GM21447 (cell line): ENCODE results near the gene DOK6.

Experiments
- ATAC-seq: cut with Tn5 transposase; IDR thresholded peaks from one replicate; pipeline ENCODE4 v1.9.1; 2021; ENCODE audit not compliant: unreplicated experiment

Gene DOK6

GRCh38 chr18:69432847-69433246, 32.2 kb downstream of the DOK6 start:
- no peak for ATAC-seq

- no peak for ATAC-seq
Measured at GRCh38 chr18:69435000-69435399, 34.3 kb downstream of the DOK6 start.

GRCh38 chr18:69444221-69444620, 43.5 kb downstream of the DOK6 start:
- ATAC-seq, result no peak

DNA sequence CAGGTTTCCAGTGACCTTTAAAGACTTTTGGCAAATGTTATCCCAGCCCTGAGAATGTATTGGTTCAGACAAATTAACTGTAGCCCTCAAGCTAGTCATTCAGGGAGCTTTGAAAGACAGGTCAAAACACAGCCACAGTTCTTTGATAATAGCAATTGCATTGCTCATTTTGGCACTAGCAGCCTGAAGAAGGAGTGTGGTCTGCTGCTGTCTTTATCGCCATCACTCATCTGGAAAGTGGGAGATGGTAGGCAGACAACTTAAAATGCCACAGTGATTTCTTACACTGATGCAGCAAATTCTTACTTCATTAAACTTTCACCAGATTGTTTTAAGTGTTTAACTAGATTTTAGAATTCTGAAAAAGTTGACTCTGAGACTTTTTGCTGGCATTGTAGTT, 47.2 kb downstream of the DOK6 start:
- no peak for ATAC-seq

DNA sequence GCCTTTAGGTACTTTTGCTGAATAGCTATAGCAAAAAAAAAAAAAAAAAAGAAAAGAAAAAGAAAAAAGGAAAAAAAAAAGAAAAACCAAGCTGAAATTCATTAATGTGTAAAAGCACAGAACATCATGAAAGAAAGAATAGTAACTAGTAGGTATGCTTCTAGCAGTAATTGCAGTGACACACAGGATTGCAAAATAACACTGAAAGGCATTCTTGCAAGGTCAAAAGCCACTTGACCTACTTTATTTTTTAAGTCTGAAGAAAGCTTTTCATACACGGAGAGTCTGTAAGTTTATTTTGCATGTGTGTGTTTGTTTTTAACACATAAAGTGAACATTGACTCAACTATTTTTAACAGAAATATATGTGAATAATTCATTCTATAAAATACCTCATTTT, 54.4 kb downstream of the DOK6 start:
- no peak for ATAC-seq

- no peak for ATAC-seq
Measured at GRCh38 chr18:69469444-69469919, 68.8 kb downstream of the DOK6 start.

GRCh38 chr18:69480460-69480859, 79.8 kb downstream of the DOK6 start:
- ATAC-seq, result no peak

GRCh38 chr18:69483574-69483973, 82.9 kb downstream of the DOK6 start:
- ATAC-seq, result no peak

DNA sequence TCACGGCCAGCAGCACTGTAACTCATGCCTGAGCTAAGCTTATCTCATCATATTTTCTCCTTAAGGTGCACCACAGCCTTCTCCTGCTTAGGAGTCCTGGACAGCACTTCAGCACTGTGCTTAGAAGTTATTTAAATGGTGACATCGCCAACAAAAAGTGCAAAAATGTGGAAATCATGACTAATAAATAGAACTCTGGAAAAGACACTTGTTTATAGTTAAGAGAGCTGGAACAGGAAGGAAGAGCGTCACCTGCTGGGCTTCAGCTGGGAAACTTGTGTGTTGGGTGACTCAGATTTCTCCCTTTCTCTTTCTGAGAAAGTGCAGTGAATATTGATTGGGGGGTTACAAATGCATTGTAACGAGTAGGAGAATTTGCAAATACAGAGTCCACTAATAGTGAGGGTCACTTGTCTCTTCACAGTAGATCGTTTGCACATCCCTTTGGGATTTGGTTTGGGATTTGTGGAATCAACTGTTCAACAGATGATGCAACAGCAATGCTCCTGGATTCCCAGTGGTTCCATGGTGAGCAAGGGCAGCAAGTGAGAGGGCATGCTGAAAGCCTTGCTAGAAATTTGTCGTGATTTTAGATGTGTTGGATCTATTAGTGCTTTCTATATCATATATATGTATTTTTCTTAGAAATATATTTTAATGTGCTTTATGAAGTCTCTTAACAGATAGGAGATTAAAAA, 84.2 kb downstream of the DOK6 start:
- no peak for ATAC-seq

GRCh38 chr18:69487488-69488394, 87.1 kb downstream of the DOK6 start:
- ATAC-seq, result no peak

DNA sequence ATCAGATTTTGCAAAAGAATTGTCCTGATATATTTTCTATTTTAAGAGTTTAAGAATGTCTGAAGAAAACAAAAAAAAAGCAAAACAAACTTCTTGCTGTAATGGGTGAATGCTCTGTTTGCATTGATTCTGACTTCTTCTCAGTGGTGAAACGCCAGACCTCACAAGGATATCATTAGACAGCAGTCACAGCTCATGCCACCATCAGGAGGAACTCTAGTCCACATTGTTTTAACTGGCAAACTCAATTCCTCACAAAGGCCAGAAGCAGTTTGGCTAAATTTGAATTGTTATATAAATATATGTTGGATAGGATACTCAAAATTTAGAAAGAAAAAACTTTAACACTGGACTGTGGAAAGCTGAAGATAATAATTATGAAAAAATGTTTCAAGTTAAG, 89.4 kb downstream of the DOK6 start:
- ATAC-seq, result no peak

GRCh38 chr18:69490813-69491212, 90.1 kb downstream of the DOK6 start:
- no peak for ATAC-seq

GRCh38 chr18:69491576-69491975, 90.9 kb downstream of the DOK6 start:
- ATAC-seq, result no peak

DNA sequence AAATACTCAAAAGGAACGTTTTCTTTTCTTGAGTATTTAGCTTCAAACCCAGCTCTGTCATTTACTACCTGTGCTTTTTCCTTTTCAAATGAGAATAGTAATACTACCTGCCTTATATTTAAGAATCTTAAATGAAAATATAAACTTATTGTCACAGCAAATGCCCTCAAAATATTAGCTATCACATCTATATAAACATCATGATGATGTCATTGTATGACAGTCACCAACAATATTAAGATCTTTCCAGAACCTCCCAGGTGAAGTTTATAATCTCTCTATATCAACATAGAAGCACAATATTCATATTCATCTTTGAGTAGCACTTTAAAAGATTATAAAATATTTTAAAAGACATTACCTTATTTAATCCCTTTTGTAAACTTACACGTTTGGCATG, 92.2 kb downstream of the DOK6 start:
- no peak for ATAC-seq

DNA sequence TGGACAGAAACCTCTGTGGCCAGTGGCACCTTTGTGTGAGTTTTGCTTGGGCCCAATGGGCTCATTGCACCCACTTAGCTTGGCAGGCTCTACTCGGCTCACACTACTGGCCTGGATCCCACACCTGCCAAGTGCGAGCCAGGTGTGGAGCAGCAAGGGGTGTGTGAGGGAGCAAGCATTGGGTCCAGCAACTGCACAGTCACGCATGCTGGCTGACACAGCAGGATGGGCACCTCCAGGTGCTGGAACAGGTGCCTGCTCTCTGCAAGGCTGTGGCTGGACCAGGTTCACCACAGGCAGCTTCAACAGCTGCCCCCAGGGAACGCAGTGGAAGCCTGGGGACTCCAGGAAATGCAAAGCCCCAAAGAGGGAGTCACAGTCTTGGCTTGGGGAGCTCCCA, 94.2 kb downstream of the DOK6 start:
- ATAC-seq, result no peak

- no peak for ATAC-seq
Measured at GRCh38 chr18:69495338-69495737, 94.7 kb downstream of the DOK6 start.

GRCh38 chr18:69495841-69496533, 95.3 kb downstream of the DOK6 start:
- ATAC-seq, result no peak

DNA sequence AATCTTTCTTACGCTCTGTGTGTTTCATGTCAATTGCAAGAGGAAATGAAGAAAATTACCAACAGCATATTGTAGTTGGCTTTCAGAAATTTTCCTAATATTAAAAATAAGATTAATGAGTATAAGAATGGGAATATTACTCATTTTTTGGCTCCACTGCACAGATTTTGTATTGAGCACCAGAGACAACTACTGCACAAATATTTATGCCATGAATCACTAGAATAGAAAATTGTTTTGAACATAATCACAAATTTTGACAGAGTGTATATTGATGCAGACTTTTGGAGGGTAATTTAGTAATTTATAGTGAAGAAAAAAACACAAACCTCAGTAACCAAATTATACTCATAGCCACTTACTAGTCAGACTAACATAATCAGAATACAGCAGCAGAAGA, 118.3 kb downstream of the DOK6 start:
- ATAC-seq, result no peak

DNA sequence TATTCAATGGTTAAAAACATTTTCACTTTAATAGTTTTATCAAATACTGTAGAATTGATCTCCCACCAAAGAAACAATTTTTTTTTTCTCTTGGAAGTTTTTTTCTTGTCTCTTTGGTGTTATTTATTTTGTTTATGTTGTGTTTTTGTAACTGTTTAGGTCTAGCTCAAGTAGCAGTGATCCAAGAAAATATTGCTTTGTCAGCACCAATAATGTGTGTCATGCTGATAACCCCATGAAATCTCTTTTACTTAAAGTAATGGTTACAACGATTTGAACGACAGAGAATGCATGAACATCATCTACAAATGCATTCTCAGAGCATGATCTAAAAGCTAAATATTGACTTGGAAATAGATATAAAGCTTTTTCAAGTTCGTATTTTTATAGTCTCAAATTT, 122.9 kb downstream of the DOK6 start:
- ATAC-seq, result no peak

DNA sequence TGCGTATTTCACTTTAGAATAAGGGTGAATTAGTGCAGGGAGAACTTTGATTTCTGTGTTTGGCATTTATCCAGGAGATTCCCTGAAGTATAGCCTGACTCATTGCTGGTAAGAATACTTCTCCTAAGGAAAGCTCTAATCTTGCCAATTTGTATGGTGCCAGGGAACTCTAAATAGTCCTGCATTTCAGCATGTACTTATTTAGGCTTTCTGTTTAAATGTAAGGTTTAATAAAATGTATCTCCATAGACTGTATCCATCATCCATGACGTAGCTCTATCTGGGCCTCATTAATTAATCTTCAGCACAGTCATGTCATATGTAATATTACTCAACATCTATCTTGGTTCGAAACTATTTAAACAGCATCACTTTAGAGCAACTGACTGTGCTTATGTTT, 127.7 kb downstream of the DOK6 start:
- ATAC-seq, result no peak

DNA sequence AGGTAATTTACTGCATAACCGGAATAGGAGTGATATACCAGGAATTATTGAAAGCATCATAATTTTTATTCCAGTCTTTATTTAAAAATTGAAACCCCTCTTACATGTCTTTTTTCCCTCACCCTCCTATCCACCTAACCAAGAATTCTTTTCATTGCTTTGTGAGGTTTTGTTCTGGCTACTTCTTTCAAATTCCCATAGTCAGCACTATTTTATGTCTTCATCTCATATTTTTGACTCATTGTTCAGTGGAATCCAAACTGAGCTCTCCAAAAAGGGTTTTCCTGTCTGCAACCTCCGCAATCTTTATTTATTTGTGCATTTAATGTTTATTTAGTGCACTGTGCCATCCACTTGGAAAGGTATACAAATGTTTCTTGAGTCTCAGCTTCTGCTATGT, 128.5 kb downstream of the DOK6 start:
- ATAC-seq, result no peak

- ATAC-seq, result no peak
Measured at GRCh38 chr18:69531973-69532372, 131.3 kb downstream of the DOK6 start.
